Esophagus (tissue), 2 donors: ENCODE results near the gene FIGN. TPM values are rescaled to one million over a fixed set of nuclear protein-coding genes. Genes with fewer than 3 reads are reported as not detected.

Experiments used
- H3K27ac ChIP-seq, 2 donors: one replicate each; pipeline ENCODE4 v1.5.1; 2013; ENCODE audit warnings: low read depth in 2 of 2, mild to moderate bottlenecking in 2 of 2, inconsistent platforms in 1 of 2, low read length in 1 of 2, moderate library complexity in 1 of 2
- H3K27me3 ChIP-seq, 2 donors: one replicate each; pipeline ENCODE4 v1.6.1; 2013; ENCODE audit warnings: low read length in 2 of 2, control low read depth in 1 of 2, mild to moderate bottlenecking in 1 of 2; ENCODE audit not compliant: insufficient read depth in 2 of 2, control insufficient read depth in 1 of 2
- H3K36me3 ChIP-seq, 2 donors: one replicate each; pipeline ENCODE4 v1.6.1; 2013; ENCODE audit warnings: low read length in 1 of 2; ENCODE audit not compliant: control insufficient read depth in 2 of 2, insufficient read depth in 2 of 2
- H3K4me1 ChIP-seq, 2 donors: one replicate each; pipeline ENCODE4 v1.6.1; 2013; ENCODE audit warnings: low read length in 1 of 2; ENCODE audit not compliant: control insufficient read depth in 2 of 2, insufficient read depth in 2 of 2
- H3K4me3 ChIP-seq, 2 donors: one replicate each; pipeline ENCODE4 v1.5.1; 2013; ENCODE audit warnings: low read length in 2 of 2, mild to moderate bottlenecking in 2 of 2, low read depth in 1 of 2, moderate library complexity in 1 of 2
- H3K9me3 ChIP-seq, 2 donors: one replicate each; pipeline ENCODE4 v1.6.1; 2013; ENCODE audit warnings: mild to moderate bottlenecking in 2 of 2, low read depth in 1 of 2, low read length in 1 of 2, moderate library complexity in 1 of 2; ENCODE audit not compliant: control insufficient read depth in 2 of 2, insufficient read depth in 1 of 2
- WGBS, 2 donors: extraction: QIAGEN DNeasy Blood & Tissue Kit; methylation state at CpG; one replicate each; pipeline ENCODE4 v1.1.7; 2013; 5-methylcytosine and 5-hydroxymethylcytosine counted together
- polyA plus RNA-seq, 2 donors: library from polyadenylated mRNA; stranded (reverse); fragments of 200-250 nt; gene quantifications; one replicate each; pipeline ENCODE4 v1.2.3, GENCODE V29; 2013
- donor health status: healthy with polysubstance abuse.
- donor health status: Bipolar disorder and iron deficiency.

The FIGN gene
- polyA plus RNA-seq, 2 donors, result 0.21 to 0.49 TPM

GRCh38 chr2:163613266-163613731 is 122.5 kb downstream of the FIGN start:
- 88% methylated on average over 3 of the region's 3 CpGs for WGBS, 2 donors
- H3K4me3 ChIP-seq, result no peak overlapping the region
- H3K27me3 ChIP-seq, result no peaks in the 10 kb centered on the region

DNA sequence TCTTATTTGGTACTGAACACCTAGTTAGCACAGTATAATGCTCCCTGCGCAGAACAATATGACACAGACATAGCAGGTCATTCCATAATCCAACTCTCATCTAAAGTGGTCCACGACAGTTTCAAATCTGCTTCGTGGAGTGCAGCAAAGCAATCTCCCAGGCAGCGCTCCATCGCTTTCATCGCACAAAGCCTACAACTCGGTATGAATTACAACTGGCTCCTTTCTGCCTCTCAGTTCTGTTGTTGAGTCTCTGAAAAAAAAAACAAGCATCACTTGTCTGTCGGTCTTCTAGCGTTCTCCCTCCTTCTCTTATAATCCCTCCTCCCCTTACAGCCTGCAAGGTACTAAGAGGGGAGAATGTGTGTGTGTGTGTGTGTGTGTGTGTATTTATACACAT is 123.5 kb downstream of the FIGN start:
- Histone ChIP-seq H3K9me3 (no peaks in the 10 kb centered on the region), H3K36me3 (peaks cover 0 to 6% of the 10 kb centered on the region in 2 donors), H3K4me1 (no peaks in the 10 kb centered on the region), H3K27ac (no peak overlapping the region), H3K4me3 (no peak overlapping the region), H3K27me3 (no peaks in the 10 kb centered on the region)
- 88 to 93% methylated on average over 9 of the region's 9 CpGs for WGBS, 2 donors

More at GRCh38 chr2:163613266-163613731, 122.5 kb downstream of the FIGN start:
- peaks cover 0 to 6% of the 10 kb centered on the region in 2 donors for H3K36me3 ChIP-seq
- no peaks in the 10 kb centered on the region for H3K9me3 ChIP-seq
- no peaks in the 10 kb centered on the region for H3K4me1 ChIP-seq
- no peak overlapping the region for H3K27ac ChIP-seq

GRCh38 chr2:163611557-163611906 is 124.3 kb downstream of the FIGN start:
- no peak overlapping the region for H3K27ac ChIP-seq
- no peaks in the 10 kb centered on the region for H3K4me1 ChIP-seq
- no peaks in the 10 kb centered on the region for H3K27me3 ChIP-seq
- 88 to 95% methylated on average over 8 of the region's 8 CpGs for WGBS, 2 donors
- H3K9me3 ChIP-seq, result no peaks in the 10 kb centered on the region
- no peak overlapping the region for H3K4me3 ChIP-seq
- H3K36me3 ChIP-seq, result peaks cover 0 to 6% of the 10 kb centered on the region in 2 donors

- WGBS, 2 donors, result 88 to 92% methylated on average over 13 of the region's 13 CpGs
These were observed 124.8 kb downstream of the FIGN start for GRCh38 chr2:163610817-163611556.

DNA sequence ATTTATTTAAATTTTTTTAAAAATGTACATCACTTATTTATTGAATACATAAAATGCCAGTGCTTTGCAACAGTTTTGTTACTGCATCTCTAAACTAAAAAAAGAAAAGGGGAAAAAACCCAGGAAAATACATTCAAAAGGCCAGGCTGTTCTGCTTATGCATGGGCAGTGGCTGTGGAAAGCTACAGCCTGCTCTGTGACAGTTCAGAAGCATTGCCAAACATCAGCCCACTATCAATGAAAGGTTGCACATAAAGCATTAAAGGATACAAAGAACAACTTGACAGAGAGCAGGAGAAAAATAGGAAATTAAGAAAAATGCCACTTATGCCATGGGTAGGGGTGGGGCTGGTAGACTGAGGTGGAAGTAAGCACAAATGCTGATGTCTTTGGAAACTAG is 128.2 kb downstream of the FIGN start:
- no peak overlapping the region for H3K4me3 ChIP-seq
- H3K27me3 ChIP-seq, result no peaks in the 10 kb centered on the region
- H3K9me3 ChIP-seq, result no peaks in the 10 kb centered on the region
- peaks cover 0 to 6% of the 10 kb centered on the region in 2 donors for H3K36me3 ChIP-seq
- H3K27ac ChIP-seq, result no peak overlapping the region
- no peaks in the 10 kb centered on the region for H3K4me1 ChIP-seq

More at GRCh38 chr2:163610817-163611556, 124.8 kb downstream of the FIGN start:
- no peaks in the 10 kb centered on the region for H3K4me1 ChIP-seq
- no peaks in the 10 kb centered on the region for H3K9me3 ChIP-seq
- H3K36me3 ChIP-seq, result peaks cover 0 to 6% of the 10 kb centered on the region in 2 donors
- no peaks in the 10 kb centered on the region for H3K27me3 ChIP-seq
- H3K4me3 ChIP-seq, result no peak overlapping the region
- H3K27ac ChIP-seq, result no peak overlapping the region

- no peak overlapping the region for H3K27ac ChIP-seq
- WGBS, 2 donors, result 76 to 82% methylated on average over 3 of the region's 3 CpGs
- H3K27me3 ChIP-seq, result no peaks in the 10 kb centered on the region
- no peaks in the 10 kb centered on the region for H3K9me3 ChIP-seq
- peaks cover 0 to 6% of the 10 kb centered on the region in 2 donors for H3K36me3 ChIP-seq
- no peak overlapping the region for H3K4me3 ChIP-seq
- H3K4me1 ChIP-seq, result no peaks in the 10 kb centered on the region
These were observed 128.9 kb downstream of the FIGN start for GRCh38 chr2:163606878-163607277.

DNA sequence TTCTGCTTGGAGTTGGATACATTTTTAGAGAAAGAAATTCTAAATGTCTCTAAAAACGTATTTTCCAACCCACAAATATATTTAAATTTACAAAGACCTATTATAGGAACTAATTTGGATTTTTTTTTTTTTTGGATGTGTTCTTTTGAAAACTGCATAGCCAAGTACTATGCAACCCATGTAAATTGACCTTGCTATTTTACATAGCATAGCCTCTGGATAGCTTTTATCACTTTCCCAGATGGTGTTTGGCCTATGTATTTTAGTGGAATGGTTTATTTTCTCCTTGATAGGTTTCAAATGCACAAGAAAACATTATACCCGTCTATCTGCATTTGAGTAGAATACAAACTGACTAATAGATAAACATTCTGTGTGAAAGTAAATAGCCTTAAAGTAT is 130.0 kb downstream of the FIGN start:
- 64 to 75% methylated on average over 2 of the region's 2 CpGs for WGBS, 2 donors
- Histone ChIP-seq H3K27me3 (no peaks in the 10 kb centered on the region), H3K27ac (no peak overlapping the region), H3K4me3 (no peak overlapping the region), H3K36me3 (peaks cover 0 to 5% of the 10 kb centered on the region in 2 donors), H3K4me1 (no peaks in the 10 kb centered on the region), H3K9me3 (no peaks in the 10 kb centered on the region)

DNA sequence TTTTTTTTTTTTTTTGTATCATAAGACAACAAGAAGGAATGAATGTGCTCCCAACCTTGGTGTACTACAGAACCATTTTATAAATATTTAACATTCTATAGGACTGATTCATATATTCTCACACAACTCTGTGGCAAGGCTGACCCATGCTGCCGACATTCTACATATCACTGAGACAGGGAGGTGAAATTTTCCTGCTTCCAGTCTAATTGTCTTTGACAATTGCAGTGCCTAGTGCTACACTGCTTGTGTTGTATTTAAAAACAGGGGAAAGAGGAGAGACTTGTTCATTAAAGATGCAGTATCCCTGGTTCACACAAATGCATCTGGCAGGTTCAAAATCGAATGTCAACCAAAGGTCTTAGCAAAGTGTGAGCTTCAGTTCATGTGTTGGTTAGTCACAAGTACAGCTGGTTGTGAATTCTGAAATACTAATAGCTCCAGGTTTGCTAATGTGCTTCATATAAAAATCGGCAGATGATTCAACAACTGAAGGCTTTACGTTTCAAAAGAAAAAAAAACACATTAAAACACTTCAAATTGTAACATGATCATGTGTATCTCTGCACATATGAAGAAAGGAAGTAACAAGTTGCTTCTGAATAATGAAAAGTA is 130.8 kb downstream of the FIGN start:
- Histone ChIP-seq H3K4me1 (no peaks in the 10 kb centered on the region), H3K9me3 (no peaks in the 10 kb centered on the region), H3K36me3 (no peaks in the 10 kb centered on the region), H3K27me3 (no peaks in the 10 kb centered on the region), H3K27ac (no peak overlapping the region), H3K4me3 (no peak overlapping the region)
- WGBS, 2 donors, result 84 to 87% methylated on average over 4 of the region's 4 CpGs

DNA sequence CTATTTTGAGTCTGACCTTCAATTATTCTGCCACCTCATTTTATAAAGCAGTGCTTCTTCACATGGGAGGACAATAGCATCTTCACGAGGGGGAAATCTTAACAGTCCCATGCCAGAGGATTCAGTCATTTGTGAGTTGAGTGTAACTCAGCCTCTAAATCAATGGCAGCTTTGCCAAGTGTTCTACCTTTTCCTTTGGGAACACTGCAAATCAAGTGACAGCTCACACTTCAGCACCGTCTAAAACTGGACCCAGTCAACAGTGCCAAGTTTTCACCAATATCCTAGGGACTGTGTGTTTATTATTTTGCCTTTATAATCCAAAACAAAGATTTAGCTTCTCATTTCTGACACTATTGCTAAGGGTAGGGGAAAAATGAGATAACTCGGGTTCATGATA is 133.6 kb downstream of the FIGN start:
- WGBS, 2 donors, result 69 to 78% methylated on average over 3 of the region's 3 CpGs
- no peaks in the 10 kb centered on the region for H3K27me3 ChIP-seq
- no peaks in the 10 kb centered on the region for H3K9me3 ChIP-seq
- no peak overlapping the region for H3K27ac ChIP-seq
- H3K4me3 ChIP-seq, result no peak overlapping the region
- H3K36me3 ChIP-seq, result no peaks in the 10 kb centered on the region
- H3K4me1 ChIP-seq, result no peaks in the 10 kb centered on the region

- no peak overlapping the region for H3K27ac ChIP-seq
- no peaks in the 10 kb centered on the region for H3K27me3 ChIP-seq
- no peak overlapping the region for H3K4me3 ChIP-seq
- 51 to 53% methylated on average over 7 of the region's 7 CpGs for WGBS, 2 donors
- no peaks in the 10 kb centered on the region for H3K36me3 ChIP-seq
- H3K9me3 ChIP-seq, result no peaks in the 10 kb centered on the region
- H3K4me1 ChIP-seq, result no peaks in the 10 kb centered on the region
These were observed 134.4 kb downstream of the FIGN start for GRCh38 chr2:163601377-163601776.
